GM18526 (cell line): ENCODE results near the gene SELENOO.

Experiments
- POLR2A ChIP-seq: IDR thresholded peaks from 3 replicates; pipeline ENCODE4 v1.6.1; 2011; ENCODE audit not compliant: insufficient read length; ENCODE audit errors: extremely low read depth

SELENOO gene

DNA sequence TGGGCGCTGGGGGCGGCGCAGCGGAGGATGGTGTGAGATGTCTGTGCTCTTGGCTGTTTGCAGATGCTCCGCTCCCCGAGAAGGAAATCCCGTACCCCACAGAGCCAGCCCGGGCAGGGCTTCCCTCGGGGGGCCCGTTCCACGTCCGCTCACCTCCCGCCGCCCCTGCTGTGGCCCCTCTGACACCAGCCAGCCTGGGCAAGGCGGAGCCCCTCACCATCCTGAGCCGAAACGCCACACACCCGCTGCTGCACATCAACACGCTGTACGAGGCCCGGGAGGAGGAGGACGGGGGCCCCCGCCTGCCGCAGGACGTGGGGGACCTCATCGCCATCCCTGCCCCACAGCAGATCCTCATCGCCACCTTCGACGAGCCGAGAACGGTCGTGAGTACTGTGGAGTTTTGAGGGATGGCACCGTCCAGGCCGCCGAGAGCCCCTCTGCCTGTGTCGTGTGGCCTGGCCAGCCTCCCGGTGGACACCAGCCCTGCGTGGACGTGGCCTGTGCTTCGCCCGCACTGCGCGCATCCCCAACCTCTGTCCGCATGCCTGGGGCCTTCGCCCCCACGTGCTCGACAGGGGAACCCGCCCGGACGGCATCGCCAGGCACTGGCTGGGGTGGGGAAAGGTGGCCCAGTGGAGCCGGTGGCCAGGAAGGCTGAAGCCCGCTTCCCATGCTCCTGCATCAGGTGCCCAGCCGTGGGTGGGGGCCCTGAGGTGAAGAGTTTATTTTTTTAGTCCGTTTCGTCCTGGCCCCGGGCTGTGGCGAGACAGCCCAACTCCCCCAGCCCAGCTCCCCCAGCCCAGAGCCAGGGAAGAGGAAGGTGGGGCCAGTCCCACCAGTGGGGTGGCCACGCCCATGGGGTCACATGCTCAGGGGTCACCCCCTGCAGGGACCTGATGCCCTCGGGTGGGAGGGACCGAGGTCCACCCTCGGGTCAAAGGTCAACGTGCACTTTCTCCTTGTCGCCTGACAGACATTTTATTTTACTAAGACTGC lies 21.6 kb upstream of the SELENOO start:
- TF ChIP-seq POLR2A = no peak

DNA sequence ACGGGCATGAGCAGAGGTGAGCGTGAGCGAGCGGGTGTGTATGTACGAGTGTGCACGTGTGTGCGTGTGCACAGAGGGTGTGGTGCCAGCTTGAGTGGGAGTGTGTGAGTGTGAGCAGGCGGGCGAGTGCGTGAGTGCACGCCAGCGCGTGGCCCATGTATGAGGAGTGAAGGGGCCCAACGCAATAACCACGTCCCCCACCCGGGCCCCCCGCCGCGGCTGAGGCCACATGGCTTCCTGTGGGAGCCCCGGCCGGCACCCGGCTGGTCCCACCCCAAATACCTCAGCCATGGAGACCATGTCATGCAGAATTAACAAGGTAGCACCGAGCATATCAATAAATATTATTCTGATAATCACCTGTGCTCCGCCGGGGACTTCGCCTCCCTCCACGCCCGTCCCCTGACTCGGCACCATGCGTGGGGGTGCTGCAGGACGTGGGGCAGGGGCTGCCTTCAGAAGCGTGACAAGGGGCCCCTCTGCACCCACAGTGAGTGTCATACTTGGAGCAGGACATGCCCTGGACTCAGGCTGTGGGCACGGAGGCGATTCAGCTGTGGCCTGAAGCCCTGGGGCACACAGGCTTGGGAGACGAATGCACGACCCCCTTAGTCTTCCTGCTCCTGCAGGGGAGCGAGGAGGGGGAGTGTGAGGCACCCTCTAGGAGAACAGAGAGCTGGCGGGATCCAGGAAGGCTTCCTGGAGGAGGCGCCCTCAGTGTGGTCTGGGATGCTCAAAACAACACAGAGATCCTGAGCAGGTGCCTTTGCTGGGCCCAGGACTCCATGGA lies 20.7 kb upstream of the SELENOO start:
- no peak for TF ChIP-seq POLR2A

DNA sequence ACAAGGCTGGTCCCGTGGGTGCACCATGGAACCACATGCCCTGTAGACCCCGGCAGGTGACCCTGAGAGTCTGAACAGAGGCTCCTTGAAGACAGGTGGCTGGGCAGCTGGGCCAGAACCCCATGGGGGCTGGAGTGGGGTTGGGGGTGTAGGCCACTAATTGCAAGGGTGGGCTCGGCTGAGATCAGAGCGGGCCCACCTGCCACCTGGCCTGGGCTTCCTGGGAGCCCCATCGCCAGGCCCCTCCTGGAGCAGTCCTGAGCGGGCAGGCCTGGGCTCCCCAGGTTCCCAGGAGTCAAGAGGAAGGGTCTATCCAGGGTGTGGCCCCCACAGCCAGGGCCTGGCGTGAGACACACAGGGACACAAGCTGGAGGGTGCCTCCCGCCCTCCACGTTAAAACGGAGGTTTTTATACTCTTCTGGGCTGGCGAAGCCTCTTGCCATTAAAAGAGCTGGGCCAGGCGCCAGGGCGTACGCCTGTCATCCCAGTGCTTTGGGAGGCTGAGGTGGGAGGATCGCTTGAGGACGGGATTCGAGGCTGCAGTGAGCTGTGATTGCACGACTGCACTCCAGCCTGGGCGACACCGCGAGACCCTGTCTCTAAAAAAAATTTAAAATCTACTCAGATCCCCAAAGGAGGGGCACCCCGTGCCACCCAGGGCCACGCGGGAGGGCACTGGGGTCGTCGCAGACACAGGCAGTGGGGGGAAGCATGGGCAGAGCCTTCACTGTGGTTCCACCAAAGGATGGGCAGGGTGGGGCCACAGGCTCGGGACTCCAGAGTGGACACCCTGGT lies 19.9 kb upstream of the SELENOO start:
- TF ChIP-seq POLR2A = no peak

DNA sequence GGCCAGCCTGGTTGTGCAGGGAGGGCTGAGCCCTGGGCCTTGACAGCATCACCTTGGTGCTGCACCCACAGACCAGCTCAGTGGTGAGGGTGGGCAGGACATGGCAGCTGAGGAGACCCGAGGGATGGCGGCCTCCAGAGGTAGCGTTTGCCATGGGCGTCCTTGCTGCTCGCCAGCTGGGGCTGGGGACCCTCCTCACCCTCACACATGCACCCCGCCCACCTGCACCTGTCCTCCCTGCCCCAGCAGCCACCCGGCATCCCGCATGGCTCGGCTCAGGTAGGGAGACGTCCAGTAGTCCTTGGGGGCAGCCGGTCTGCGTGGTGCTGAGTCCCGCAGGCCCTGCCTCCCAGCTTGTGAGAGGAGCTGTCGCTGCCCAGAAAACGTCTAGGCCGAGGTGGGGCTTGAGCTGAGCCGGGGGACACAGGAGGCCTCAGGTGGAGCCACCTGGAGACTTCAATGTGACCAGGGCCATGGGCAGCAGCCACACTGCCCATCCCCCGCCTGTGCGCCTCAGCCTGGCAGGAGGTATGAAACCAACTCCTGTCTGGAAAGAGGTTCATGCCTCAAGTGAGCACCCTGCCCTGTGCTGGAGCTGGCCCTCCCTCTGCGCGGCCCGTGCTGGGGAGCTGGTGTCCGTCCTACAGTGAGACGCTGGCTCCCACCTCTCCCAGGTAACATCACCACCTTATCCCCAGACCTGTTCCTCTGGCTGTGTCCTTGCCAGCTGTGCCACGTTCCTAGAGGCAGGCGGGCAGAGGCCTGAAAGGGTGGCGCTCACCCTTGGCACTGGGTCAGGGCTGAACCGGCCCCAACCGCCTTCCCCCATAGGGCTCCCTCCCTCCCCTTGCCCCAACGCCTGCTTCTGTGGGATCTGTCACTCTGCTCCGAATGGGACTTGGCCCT lies 18.4 kb upstream of the SELENOO start:
- TF ChIP-seq POLR2A = no peak

DNA sequence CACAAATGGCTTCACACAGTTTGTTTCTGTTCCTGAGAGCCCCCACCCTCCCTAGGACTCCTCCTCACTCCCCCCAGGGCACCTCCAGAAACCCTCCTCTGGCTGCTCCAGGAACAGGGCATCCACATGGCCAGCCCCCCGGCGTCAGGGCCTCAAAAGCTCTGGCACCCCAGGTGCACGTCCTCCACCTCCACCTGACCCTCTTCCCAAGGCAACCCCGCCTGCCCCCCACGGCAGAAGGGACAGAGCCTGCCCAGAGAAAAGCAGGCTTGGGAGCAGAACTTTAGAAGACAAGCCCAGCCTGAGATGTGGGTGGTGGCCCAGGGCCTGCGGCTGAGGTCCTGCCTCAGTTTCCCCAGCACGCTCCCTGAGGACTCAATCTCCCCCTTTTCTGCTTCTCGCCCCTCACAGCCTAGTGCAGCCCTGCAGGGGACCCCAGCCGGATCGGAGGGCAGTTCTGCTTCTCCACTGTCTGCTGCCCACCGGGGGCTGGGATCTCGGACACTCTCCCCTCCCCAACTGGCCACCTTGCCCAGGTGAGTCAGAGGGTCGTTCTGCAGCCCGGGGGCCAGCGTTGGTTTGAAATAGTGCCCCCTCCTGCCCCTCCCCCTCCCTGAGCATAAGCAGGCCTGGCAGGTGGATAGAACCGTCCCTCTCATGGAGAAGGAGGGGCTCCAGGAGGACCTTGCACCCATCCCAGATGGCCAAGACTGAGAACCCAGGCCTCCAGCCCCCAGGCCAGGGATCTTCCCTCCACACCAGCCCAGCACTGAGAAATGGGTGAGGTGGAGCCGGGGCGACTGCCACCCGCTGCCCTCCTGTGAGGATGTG lies 17.5 kb upstream of the SELENOO start:
- TF ChIP-seq POLR2A = no peak

DNA sequence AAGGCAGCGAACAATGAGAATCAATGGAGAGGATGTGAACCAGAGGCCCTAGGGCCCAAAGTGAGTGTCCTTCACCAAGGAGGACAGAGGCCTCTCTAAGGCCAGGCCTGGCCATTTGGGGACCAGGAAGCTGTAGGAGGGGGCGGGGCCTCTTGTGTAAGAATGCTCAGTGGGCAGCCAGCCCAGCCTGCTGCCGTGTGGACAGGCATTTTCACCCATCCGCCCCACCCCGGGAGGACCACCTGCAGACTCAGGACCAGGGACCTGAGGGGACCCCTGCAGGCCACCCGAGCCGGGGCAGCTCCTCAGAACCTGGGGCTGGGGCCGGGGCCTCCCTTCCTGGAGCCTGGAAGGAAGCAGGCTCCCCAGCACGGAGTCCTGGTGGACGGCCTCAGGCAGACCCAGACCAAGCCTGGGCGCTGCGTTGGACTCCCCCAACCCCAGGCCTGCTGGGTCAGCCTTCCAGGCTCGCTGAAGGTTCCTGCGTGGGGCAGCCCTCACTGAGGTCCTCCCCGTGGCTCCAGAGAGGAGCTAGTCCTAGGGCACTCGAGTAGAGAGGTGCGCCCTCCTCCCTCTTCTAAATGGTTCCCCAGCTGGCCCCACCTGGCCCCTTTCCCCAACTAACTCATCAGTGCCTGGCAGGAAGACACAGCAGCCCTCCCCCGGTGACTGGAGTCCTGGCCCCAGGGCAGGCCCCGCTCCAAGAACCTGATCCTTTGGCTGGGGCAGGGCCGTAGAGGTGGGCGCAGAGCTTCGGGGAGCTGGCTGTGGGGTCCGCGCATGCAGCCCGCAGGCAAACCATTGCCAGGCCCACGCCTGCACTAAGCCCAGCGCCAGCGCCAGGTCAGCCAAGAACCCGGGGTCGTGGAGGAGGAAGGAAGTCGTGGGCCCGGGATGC lies 16.6 kb upstream of the SELENOO start:
- no peak for TF ChIP-seq POLR2A

DNA sequence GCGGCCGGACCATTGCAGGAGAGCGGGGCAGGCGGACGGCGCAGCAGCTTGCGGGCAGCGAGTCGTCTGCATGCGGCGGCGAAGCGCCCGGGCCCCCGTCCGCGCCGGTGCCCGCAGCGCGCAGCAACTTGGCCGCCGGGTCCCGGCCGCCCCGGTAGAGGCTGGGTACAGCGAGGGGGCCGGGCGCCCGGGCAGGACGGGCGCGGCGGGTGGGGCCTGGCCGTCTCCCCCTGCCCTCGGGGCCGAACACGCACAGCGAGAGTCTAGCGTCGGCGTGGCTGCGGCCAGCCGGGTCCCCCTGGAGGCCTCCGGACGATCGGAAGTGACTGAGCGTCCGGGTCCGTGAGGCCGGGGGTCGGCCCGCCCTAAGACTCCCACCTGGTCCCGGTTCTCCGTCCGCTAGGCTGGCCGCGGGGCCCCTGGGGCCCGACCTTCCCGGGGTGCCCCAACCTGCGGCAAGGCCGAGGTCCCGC lies 15.9 kb upstream of the SELENOO start:
- no peak for TF ChIP-seq POLR2A

DNA sequence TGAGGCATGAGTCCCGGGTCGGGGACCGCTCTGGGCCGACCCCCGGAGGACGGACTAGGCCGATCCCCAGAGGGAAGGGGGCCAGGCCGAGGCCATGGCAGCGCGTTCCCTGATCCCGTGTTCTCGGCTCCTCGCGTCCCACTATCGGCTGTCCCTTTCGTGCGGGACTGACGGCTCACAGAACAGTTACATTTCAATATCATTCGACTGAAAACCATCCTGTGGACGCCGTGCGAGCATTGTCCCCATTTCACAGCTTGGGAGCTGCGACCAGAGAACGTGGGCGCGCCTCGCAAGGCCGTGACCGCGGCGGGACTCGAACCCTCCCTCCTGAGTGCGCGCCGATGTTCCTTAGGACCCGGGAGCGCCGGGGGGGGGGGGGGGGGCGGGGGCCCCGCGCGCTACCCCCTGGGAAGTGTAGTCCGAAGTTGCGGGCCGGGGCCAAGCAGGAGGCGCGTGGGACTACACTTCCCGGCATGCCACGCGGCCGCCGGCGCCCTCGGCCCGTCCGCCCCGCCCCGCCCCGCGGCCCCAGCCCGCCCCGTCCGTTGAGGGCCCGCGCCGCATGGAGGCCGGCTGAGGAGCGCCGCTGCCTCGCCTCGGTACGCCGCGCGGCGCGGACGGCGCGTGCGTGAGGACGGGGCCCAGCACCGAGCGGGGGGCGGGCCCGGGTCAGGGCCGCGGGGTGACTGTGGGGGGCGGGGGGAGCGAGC lies 15.3 kb upstream of the SELENOO start, which contains the start of gene TRABD:
TRABD (plus strand) TSS at position 539 of the 713 bp plus-strand sequence. CDS start 7,148 bp downstream, outside the sequence.
- peak; percentile 62 for TF ChIP-seq POLR2A

DNA sequence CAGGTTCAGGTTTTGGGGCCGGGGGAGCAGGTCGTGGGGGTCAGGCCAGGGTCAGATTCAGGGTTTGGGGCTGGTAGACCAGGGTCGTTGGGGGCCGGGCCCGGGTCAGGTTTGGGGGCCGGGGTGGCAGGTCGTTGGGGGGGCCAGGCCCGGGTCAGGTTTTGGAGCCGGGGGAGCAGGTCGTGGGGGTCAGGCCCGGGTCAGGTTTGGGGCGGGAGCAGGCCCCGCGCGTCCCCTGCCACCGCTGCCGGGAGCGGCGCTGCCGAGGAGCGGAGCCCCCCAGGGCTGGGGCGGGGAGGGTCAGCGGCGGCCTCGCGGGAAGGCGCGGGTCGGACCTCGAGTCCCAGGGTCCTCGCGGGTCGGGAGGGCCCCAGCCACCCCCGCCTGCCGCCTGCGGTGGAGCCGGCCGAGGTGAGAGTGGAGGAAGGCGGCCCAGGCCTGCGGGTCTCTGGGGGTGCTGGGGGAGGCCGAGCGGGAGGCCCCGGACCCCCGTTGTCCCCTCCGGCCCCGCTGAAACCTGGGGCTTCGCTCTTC lies 14.6 kb upstream of the SELENOO start:
- no peak for TF ChIP-seq POLR2A

DNA sequence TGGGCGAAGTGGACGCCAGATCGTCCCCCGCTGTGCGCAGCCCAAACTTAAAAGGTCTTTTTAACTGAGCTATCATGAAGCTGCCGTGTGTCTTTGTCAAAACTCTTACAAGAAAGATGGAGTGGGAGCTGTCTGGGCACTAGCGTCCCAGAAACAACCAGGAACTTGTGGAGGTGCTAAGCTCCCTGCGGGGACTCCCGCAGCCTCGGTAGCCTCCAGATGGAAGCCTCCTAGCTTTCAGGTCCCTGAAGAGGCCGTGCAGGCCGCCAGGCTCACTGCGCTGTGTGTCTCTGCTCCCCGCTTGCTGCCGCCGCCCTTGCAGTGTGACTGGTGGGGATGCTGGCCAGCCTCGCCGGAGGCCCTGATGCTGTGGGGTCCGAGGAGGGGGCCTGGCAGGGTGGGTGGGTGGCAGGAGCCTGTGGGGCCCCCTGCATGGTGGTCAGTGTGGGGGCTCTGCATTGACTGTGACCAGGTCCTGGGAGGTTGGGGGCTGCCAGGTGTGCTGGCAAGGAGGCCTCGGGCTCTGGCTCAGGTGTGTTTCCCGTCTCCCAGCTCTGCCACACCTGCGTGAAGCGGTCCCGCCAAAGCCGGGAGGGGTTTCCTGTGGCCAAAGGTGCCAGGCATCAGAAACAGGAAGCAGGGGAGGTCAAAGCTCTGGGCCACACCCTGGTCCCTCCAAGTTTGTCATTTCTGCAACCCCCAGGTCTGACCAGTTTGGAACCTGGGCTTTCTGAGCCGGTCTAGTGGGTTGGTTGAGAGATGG lies 13.9 kb upstream of the SELENOO start:
- TF ChIP-seq POLR2A = no peak
